GM12873 (cell line): ENCODE measurements around the gene EDA.

Experiments
- CTCF ChIP-seq: IDR thresholded peaks from 2 replicates; pipeline ENCODE4 v1.5.1; 2012; ENCODE audit warnings: low read depth, mild to moderate bottlenecking, moderate library complexity, low read length, control low read depth; ENCODE audit not compliant: insufficient read depth; ENCODE audit errors: missing control alignments

The EDA gene

DNA sequence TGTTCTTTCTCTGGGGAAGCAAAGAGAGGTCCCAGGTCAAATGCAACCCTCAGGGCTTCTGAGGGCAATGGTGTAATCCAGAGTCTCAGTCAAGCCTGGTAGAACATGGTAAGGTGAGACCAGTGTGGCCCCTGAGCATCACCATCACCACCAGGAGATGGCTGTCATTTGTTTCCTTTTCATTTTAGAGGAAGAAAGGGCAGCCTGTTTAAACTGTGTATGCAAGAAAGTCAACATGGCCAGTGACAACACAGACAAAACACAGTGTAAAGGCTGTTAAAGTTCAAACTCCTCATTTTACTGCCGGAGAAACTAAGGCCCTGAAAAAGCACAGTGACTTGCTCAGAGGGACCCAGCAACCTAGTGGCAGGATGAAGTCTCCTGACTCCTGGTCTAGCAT lies 2.0 kb upstream of the EDA start:
- TF ChIP-seq CTCF = no peak

GRCh38 chrX:69614886-69615285 lies 1.0 kb upstream of the EDA start:
- no peak for TF ChIP-seq CTCF

GRCh38 chrX:69615342-69615741 lies 571 bp upstream of the EDA start:
- no peak for TF ChIP-seq CTCF

DNA sequence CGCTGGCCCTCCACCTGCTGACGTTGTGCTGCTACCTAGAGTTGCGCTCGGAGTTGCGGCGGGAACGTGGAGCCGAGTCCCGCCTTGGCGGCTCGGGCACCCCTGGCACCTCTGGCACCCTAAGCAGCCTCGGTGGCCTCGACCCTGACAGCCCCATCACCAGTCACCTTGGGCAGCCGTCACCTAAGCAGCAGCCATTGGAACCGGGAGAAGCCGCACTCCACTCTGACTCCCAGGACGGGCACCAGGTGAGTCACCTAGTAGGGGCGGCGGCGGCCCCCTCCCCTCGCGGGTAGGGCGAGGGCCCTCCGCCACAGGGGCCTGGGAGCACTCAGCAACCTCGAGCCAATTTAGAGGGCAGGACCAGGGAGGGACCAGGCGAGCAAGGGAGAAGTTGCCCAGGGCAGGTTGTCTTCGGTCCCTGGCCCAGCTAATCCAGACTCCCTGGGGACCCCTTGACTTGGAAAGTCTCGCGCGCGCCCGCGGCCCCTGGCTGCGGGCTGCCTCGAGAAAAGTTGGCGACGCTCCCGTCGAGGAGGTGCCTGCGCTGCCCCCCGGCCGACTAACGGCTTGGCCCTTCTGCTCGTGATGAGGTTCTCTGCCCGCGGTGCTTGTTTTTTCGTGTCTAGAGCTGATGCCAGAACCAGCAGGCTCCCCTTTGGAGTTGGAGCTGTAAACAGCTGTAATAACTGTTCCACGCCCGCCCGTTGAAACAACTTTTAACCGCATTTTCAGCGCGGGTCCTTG lies 717 bp downstream of the EDA start:
- no peak for TF ChIP-seq CTCF

DNA sequence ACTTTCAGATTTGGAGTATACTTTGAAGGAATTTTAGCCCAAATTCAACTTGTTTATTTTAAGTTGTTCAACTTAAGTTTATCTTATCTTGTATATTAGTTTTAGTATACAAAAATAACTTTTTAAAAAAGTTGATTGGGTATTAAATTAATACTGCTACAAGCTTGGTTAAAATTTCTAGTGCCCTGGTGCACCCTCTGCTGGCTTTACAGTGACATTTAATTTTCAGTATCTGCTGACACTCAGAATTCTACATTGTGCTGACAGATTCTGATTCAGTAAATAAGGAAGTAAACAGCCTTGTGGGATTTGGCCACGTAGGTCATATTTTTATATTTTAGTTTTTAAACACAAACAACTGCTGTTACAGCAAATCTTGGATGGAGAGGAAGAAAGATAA lies 2.9 kb downstream of the EDA start:
- TF ChIP-seq CTCF = no peak

GRCh38 chrX:69626129-69626528 lies 10.2 kb downstream of the EDA start:
- no peak for TF ChIP-seq CTCF

DNA sequence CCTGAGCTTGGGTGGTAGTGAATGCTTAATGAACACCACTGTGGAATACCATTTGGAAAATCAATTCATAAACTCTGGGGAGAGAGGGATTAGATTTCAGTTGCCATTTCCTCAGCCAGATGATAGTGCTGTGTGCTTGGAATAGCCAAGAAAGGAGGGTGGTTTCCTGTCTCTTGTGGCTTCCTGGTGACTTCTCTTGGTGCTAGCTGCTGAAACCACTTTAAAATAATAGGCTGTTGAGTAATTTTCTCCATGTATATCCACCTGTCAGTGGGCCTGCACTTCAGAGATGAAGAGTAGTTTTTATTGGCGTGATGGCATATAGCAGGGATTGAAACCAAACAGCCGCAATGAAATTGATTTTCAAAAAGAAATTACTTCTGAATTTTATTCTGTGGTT lies 11.8 kb downstream of the EDA start:
- no peak for TF ChIP-seq CTCF
